AG09309 (cell line): Measurements from ENCODE around the gene YES1.

ENCODE experiments used
- DNase-seq: peaks from one replicate; pipeline ENCODE4 v3.0.0-alpha.2; 2010; ENCODE audit warnings: low read depth
- H3K4me3 ChIP-seq: 2 replicates; pipeline ENCODE4 v1.5.1; 2011; ENCODE audit warnings: mild to moderate bottlenecking, low read depth, low read length, moderate library complexity; ENCODE audit not compliant: control insufficient read depth
- TF ChIP-seq, protein P1 (sequence below): IDR thresholded peaks from 2 replicates; pipeline ENCODE4 v1.5.1; 2011; ENCODE audit warnings: mild to moderate bottlenecking, low read depth, low read length, inconsistent platforms; ENCODE audit not compliant: insufficient read depth, control insufficient read depth; ENCODE audit errors: missing control alignments

Gene YES1

DNA sequence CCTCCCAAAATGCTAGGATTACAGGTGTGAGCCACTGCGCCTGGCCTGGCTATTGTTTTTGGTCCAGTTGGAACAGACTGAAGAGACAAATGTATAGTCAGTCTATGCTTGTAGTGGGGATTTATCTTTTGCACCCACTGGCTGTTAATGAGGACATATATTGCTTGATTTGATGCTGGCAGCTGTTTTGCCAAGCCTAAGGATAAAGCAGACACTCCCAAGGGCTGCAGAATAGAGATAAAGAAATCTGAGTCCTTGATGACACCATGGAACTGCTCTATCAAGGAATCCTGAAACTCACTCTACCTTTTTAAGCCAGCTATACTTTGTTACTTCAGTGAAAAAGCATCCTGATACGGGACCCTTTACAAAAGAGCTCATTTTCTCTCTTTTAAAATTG is 56.5 kb downstream of the YES1 start:
- TF ChIP-seq, protein P1, sequence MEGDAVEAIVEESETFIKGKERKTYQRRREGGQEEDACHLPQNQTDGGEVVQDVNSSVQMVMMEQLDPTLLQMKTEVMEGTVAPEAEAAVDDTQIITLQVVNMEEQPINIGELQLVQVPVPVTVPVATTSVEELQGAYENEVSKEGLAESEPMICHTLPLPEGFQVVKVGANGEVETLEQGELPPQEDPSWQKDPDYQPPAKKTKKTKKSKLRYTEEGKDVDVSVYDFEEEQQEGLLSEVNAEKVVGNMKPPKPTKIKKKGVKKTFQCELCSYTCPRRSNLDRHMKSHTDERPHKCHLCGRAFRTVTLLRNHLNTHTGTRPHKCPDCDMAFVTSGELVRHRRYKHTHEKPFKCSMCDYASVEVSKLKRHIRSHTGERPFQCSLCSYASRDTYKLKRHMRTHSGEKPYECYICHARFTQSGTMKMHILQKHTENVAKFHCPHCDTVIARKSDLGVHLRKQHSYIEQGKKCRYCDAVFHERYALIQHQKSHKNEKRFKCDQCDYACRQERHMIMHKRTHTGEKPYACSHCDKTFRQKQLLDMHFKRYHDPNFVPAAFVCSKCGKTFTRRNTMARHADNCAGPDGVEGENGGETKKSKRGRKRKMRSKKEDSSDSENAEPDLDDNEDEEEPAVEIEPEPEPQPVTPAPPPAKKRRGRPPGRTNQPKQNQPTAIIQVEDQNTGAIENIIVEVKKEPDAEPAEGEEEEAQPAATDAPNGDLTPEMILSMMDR, result no peak
- no peak for DNase-seq
- no peak overlapping the region for H3K4me3 ChIP-seq

DNA sequence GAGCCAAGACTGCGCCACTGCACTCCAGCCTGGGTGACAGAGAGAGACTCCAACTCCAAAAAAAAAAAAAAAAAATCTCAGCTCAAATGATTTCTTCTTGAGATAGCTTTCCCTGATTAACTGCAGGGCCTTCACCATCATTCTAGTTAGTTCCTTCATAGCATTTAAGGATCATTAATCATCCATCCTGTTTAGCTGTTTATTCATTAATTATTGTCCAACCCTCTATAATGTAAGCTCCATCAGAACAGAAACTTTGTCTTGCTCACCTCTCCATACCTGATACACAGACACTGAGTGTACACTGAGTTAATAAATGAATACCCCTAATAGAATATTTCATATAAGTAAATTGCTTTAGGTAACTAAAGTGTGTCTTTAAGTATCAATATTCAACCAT is 57.4 kb downstream of the YES1 start:
- no peak overlapping the region for H3K4me3 ChIP-seq
- TF ChIP-seq, protein P1, result no peak
- DNase-seq, result no peak

DNA sequence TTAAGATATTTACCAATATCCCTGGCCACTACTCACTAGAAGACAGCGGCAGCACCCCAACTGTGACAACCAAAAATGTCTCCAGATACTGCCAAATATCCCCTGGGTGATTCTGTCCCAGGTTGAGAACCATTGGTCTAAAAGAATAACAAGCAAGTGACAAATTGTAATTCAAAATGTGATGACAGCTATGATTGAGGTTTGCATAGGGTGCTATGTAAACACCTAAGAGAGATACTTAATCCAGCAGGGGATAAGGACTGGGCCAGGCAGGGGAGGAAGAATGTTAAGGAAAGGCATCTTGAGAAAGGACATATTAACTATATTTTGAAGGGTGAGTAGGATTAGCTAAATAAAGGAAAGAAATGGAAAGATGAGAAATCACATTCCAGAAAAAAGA is 61.6 kb downstream of the YES1 start:
- TF ChIP-seq, protein P1, result no peak
- H3K4me3 ChIP-seq, result no peak overlapping the region
- DNase-seq, result no peak

DNA sequence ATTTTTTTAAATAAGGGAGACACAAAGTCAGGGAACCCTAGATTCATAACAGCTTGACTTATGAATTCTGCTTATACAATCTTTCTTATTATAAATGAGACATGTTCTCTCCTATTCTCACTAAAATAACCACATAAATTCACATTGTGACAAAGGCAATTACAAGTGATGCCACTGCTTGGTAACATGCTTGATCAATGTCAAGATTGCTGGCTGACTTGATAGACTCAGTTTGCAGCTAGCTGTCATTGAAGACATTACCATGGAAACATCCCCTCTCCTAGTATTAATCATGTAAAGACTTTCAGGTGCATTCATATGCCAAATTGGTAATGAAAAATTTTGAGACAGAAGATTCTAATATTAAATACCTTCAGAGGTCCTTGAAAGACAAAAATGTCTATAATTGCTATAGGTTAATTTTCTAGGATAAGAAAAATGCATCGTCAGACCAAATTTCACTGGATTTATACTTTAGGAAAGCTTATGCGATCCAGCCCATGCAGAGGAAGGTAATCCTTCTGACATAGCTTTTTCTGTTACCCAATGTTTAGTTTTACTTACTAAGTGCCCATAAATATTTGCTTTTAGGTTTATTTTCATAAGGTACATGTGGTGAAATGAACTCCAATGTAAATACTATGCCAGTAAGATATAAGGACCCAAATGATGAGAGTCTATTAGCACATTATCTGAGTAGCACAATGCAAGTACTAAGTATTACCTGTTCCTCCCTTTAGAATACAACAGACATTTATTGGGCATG is 67.0 kb downstream of the YES1 start:
- DNase-seq, result no peak
- TF ChIP-seq, protein P1, result no peak
- no peak overlapping the region for H3K4me3 ChIP-seq

DNA sequence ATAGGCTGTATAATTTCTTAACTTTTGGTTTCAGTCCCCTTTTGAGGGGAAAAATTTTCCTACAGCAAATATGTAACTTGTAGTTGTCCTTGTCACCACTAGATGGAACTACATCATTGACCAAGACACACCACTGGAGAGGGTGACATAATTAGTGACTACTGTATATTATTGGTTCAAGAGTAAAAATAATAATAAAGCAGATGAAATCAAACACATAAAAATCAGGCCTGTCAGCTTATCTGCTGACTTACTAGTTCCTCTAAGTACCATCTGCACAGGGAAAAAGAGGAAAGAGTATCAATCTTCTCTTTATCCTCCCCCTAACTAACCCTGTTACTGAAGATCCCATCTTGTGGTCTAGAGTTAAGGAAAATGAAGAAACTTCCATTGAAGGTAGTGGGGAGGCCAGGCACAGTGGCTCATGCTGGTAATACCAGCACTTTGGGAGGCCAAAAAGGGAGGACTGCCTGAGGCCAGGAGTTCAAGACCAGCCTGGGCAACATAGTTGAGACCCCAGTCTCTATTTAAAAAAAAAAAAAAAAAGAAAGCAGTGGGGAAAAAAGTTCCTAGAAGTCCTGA is 70.0 kb downstream of the YES1 start:
- TF ChIP-seq, protein P1, result peak; percentile 61
- peak; percentile 10 for DNase-seq
- no peak overlapping the region for H3K4me3 ChIP-seq

DNA sequence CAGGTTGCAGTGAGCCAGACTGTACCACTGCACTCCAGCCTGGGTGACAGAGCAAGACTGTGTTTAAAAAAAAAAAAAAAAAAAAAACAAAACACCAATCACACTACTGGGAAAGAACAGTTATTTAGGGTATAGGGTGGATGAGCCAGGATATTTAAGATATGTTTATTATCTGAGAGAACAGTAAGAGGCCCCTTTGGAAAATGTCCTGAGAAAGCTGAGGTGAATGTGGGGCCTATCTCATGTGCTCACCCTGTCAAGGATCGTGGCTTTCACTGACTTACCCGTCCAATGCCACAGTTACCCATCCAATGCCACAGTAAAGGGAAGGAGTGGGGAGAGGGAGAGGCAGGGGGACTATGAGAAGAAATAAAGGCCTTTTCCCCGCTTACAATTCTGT is 79.7 kb downstream of the YES1 start:
- DNase-seq, result no peak
- H3K4me3 ChIP-seq, result no peak overlapping the region
- TF ChIP-seq, protein P1, result no peak

DNA sequence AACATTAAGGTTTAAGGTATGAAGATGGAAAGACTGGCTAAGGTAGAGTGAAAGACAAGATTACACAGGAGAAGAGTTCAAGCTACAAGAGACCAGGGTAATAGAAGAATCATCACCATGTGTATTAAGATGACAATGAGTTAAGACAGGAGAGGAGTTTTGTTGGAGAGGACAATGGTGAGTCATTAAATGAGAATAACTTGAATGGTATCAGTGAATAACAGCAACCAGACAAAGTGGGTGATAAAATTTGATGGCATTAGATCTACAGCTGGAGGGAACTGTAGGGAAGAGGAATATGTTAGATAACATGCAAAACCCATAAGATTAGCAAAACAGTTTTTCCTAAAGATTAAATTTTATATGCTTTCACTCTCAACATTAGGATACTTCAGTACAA is 80.9 kb downstream of the YES1 start:
- no peak overlapping the region for H3K4me3 ChIP-seq
- TF ChIP-seq, protein P1, result no peak
- no peak for DNase-seq
